Measurements from ENCODE around the gene CD300A.

Gene CD300A

DNA sequence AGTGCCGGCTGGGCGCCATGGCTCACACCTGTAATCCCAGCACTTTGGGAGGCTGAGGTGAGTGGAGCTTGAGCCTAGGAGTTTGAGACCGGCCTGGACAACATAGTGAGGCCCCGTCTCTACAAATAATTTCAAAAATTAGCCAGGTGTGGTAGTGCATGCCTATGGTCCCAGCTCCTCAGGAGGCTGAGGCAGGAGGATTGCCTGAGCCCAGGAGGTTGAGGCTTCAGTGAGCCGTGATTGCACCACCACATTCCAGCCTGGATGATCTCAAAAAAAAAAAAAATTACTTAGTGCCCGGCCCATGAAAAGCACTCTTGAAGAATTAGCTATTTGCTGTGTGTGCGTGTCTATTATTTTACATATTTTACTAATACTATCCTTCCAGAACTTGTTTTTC is 24.9 kb upstream of the CD300A start:
- DNase-seq = no peak

DNA sequence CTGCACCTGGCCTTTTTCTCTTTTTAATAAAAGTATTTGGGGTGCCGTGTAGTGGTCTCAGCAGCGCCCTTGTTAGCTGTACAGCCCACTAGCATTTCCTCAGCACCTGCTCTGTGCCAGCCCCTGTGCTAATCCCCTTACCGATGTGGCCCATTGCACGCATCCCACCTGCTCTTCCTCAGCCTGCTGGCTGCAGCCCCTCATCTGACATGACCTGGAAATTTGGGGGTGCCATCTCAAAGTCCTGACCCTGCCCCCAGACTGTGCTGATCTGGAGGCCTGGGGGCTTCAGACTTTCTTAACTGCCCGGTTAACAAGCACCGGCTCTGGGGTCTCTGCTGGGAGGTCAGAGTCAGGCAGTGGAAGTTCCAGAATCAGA is 24.2 kb upstream of the CD300A start:
- no peak for DNase-seq

DNA sequence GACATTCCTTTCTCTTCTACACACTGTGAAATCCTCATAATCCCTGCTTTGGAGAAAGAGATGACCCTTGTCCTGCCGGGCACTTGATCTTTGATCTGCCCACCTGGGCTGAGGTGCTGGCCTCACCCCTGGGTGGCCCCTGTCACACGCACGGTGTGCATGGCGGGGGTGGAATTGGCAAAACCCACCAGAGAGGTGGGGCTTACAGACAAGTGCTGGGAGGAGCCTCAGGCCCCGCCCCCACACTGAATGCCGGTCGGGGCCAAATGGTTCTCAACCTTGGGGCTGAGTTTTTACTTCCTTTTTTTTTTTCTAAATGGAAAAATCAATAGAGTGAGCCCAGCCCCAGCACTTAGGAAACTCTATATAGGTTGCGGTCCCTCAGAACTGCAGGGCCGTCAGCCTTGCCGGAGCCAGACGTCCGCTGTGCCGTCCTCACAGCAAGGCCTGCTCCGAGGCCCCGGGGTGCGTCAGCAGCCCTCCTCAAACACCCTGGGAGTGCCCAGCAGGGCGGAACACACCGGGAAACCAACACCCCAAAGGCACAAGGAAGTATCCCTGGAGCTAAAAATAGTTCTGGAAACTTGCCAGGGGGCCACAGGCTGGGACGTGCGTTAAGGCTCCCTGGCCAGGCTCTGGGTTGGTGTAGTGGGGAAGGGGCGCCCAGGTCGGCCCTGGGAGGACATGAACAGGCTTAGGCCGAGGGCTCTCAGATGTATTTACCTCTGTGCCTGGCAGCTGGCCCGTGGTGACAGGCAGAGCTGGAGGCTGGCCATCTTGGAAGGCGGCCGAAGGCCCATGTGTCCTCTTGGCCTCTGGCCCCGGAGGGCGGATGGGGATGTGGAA is 23.5 kb upstream of the CD300A start:
- no peak for DNase-seq

DNA sequence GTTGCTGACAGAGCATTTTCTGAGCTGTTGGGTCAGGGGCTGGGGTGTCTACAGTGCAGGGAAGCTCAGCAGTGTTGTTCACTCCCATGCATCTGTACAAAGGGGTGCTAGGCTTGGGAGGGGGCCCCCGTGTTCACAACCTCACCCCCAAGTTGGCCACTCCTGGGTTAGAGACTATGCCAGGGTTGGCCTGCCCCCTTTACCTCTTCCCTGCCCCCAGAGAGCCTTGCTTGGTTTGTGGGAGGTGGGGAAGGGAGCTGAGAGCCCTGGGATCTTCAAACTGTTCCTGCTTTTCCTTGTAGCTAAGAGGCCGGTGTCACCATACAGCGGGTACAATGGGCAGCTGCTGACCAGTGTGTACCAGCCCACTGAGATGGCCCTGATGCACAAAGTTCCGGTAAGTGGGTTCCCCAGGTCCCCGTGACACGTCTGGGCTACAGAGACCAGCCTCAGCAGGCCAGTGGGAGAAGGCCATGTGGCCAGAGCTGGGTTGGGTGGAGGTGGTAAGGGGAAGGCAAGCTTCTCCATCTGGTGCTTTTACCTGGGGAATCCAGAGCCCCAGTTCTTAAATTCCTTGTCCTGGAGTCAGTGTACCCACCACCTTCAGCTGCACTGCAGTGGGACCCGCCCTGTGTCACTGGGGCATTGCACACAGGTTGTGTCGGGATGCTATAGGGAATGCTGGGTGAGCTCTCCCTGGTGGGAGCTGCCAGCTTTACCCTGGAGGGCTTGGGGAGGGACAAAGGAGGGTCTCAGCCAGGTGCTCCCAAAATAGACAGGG is 22.7 kb upstream of the CD300A start:
- no peak for DNase-seq

DNA sequence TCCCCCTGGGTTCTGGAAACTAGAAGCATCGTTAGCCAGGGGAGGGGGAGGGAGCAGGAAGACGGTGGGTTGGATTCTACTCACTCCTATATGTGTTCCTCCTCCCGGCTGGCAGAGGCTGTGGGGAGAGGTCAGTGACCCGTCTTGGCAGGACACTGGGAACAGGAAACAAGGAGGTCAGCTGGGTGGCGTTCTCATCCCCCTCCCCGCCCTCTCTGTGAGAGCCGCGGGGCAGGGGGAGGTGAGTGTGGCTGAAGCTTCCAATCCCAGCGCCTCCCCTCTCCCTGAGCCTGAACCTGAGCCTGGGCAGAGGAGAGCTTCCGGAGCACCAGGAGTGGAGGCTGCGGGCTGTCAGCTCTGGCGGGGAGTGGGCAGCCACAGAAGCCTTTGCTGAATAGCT is 22.0 kb upstream of the CD300A start:
- DNase-seq = no peak

DNA sequence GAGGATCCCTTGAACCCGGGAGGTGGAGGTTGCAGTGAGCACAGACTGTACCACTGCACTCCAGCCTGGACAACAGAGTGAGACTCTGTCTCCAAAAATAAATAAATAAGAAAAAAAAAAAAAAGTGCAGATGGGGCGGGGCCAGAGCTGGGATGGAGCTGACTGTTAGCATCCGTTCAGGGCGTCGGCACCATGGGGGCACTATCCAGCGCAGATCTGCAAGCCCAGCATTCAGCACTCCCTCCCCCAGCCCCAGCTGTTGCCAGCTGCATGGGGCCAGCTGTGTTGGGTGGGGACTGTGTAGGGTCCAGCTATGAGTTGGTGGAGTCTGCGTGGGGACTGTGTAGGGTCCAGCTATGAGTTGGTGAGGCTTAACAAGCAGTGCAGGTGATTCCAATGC is 21.3 kb upstream of the CD300A start:
- no peak for DNase-seq

DNA sequence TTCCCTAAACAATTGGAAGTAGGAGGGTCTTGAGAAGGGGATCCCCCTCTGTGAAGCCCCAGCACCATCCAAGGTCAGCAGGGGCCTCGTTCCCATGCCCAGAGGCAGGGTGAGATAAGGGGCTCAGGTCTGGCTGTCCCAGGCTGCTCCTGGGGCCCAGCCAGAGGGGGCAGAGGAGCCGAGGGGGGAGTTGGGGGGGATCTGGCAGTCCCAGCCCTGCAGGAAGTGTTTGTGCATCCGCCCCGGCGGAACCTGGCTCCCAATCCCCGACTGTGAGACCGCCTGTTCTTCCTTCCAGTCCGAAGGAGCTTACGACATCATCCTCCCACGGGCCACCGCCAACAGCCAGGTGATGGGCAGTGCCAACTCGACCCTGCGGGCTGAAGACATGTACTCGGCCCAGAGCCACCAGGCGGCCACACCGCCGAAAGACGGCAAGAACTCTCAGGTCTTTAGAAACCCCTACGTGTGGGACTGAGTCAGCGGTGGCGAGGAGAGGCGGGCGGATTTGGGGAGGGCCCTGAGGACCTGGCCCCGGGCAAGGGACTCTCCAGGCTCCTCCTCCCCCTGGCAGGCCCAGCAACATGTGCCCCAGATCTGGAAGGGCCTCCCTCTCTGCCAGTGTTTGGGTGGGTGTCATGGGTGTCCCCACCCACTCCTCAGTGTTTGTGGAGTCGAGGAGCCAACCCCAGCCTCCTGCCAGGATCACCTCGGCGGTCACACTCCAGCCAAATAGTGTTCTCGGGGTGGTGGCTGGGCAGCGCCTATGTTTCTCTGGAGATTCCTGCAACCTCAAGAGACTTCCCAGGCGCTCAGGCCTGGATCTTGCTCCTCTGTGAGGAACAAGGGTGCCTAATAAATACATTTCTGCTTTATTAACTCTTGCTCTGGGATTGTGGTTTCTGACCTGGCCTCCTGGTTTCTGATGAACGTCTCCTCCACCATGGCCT is 19.6 kb upstream of the CD300A start:
- no peak for DNase-seq

DNA sequence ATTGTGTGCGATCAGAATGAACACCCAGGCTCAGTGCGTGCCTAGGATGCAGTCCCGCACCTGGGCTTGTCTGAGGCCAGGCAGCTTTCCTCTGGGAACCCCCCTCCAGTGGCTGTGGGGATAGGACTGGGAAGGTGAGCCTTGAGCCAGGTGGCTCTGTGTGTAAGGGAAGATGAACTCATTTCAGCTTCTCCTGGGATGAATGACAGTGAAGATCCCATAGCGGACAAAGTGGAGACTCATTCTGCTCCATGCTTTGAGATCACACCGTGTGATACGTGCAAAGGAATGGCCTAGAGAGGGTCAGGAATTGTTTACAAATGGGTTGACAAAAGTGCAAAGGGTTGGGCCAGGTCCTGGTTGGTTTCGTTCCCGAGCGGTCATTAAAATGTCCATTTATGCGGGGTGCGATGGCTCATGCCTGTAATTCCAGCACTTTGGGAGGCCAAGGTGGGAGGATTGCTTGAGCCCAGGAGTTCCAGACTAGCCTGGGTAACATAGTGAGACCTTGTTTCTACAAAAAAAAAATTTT is 18.7 kb upstream of the CD300A start:
- DNase-seq = no peak

DNA sequence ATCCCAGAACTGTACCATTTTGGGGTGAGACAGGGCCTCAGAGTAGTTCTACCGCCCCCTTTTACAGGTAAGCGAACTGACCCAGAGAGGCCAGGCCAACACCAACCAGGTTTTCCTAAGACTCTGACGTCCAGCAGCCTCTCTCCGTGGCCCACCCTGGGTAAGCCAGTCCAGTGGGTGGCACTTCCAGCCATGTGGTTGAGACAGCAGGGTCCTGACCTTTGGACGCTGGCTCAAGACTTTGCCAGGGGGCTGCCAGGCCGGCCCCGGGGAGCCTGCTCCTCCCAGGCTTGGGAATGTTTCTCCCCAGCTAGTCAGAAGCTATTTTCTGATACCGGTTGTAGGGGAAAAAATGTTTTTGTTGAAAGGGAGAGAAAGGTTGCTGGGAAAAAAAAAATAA is 17.7 kb upstream of the CD300A start:
- no peak for DNase-seq

DNA sequence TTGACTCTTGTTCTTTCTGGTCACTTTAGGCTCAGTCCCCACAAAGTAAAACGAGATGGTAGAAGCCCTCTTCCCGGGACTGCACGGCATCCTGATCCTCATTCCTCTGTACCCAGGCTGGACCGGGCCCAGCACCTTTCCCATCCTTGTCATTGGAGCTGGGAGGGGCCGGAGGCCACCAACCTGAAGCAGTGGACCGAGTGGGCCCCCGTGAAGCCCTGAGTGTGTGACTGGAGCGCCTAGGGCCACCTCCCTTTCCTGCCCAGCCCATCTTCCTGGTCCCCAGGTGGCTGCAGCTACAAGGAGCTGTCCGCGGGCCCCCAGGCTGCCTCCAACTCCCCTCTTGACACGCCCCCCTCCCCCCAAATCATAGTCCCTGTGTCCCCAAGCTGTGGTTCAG is 17.1 kb upstream of the CD300A start:
- no peak for DNase-seq

DNA sequence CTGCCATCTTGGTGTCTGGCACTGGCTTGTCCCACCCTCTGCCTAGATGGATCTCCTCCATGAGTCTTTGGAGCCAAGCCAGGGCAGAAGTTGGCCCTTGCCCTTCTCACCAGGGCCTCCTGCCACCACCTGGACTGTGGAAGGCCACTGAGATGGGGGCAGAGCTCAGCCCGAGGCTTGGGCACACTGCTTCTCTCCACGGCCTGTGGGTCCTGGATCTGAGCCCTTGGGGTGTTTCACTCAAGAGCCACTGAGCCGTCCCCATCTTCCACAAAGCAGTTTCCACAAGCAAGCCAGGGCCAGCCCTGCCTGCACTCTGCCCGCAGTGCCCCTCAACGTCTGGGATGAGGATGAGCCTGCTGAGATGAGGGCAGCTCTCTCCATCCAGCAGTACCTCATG is 16.7 kb upstream of the CD300A start:
- DNase-seq = no peak

DNA sequence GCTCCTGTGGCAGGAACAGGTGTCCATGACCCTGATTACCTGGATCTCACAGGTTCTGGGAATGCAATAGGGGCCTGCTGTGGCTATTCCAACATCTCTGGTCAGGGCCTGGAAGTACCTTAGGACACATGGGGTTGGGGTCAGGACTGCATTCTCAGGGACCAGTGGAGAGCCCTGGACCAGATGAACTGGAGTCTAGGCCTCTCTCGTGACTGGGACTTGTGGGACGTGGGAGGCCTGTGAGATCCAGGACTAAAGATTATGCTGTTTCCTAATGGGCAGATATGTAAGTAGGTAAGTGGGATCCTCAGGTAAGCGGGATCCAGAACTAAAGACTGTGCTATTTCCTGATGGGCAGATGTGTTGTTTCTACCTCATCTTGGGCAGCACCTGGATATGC is 16.2 kb upstream of the CD300A start:
- DNase-seq = no peak

DNA sequence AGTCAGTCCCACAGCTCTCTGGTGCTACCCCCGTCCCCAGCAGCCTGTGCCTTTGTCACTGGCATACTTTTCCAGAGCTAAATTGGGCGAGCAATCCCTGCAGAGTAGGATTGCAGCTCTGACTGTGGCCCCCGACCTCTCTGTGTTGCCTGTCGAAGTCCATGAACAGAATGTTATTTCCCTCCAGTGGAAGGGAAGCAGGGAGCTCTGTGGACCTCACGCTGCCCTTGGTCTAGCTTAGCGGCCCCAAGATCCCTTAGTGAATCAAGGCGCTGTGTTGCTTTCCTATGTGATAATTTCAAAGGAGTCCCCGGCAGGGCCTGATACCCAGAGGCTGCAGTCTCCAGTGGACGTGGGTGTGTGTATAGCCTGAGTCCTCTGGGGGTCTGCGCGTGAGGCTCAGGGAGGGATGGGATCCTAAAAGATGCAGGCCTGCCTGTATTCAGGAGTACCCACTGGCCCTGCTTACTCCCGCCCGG is 15.5 kb upstream of the CD300A start:
- DNase-seq = no peak

DNA sequence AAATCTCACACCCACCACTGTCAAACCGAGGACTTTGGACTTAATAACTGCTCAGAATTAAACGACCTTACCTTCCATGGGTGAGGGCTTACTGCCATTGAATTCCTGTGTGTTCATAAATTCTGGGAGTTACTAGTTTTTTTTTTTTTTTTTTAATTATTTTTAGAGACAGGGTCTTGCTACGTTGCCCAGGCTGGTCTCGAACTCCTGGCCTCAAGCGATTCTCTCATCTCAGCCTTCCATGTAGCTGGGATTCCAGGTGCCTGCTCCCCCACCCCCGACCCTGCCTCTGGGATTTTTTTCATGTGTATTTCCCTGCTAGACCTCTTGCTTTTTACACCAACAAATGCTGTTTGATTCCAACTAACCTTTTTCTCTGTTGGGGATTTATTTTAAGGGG is 14.9 kb upstream of the CD300A start:
- DNase-seq = no peak

DNA sequence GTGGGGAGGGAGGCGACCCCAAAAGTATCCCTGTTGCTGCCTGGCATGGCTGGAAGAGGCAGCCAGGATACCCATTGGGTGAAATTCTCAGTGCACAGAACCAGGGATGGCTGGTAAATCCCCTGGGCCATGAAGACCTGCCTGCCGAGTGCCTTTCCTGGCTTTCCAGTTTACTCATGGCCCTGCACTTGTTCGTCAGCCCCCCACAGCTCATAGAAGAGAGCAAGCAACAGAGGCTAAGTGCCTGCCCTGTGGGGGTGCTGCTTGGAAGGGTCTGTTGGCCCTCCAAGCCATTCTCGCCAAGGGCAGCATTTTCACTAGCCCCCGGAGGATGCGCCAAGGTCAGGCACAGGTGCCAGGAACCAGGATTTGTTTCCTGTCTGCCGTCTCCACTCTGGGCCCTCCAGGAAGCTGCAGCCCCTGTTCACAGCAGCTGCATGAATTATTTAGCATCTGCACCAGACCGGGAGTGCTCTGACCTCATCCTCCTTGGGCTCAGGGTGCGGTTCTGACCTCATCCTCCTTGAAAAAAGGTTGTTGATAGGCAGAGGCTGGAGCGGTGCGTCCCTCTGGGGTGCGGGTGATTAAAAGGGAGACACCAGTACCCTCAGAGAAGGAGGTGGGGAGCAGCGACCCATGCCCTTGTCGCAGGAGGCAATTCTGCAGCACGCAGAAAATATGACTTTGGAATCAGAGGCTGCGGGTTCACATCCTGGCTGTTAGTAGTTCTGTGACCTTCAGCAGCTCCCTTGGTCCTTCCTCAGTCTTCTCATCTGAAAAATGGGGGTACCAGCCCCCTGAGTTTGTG is 14.2 kb upstream of the CD300A start:
- DNase-seq = peak; percentile 52

DNA sequence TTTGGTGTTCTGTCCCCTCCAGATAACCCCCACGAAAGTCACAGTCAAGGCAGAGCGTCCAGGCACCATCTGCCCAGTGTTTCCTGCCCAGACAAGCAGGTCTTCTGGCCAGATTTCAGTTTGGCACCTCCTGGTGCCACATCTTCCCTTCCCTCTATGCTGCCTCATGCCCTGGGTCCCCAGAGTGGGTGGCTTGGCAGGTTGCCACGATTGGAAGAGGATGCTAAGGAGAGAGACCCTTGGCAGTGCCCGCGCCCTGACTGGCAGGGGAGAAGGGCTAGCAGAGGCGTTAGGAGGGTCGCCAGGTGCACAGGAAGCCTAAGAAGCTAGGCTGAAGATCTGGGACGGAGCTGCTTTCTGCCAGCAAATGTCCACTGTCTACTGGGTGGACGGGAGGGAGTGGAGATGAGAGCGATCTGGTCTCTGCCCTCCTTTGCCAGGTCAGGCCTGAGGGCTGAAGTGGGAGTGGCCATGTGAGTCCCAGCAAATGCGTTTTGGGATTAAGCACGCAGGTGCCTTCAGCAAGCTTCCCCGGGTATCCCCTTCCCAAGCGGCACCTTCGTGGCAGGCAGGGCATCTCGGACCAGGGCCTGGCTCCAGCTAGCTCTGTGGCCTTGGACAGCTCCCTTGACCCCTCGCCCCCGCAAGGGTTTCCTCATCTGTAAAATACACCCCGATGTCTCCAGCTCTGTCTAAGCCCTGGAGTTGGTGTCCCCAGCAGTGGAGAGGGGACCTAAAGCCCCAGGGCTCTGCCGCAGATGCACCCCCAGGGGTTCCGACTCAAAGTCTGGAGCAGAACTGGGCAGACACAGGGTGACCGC is 13.4 kb upstream of the CD300A start:
- DNase-seq = peak; percentile 24

DNA sequence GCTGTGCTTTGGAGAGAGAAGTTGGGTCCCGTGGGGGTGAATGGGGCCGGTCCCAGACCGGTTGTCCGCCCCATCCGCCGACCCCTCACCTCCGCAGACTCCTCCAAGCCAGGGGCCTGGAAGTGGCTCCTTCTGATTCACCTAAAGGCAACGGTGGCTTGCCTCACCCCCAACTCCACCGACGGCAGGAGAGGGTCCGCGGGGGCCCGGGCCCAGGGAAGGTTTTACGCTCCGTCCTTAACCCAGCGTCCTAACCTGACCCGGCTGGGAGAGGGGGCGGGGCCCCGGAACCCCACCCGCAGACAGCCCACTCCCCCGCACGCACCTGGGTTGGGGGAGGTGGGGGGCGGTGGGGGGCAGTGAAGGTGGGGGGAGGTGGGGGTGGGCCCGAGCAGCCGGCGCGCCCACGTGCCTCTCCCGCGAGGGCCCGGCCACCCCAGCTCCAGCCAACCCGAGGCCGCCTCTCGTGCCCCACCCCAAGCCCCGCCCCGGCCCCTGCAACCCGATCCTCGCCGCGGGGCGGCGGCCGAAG is 12.7 kb upstream of the CD300A start:
- no peak for DNase-seq

DNA sequence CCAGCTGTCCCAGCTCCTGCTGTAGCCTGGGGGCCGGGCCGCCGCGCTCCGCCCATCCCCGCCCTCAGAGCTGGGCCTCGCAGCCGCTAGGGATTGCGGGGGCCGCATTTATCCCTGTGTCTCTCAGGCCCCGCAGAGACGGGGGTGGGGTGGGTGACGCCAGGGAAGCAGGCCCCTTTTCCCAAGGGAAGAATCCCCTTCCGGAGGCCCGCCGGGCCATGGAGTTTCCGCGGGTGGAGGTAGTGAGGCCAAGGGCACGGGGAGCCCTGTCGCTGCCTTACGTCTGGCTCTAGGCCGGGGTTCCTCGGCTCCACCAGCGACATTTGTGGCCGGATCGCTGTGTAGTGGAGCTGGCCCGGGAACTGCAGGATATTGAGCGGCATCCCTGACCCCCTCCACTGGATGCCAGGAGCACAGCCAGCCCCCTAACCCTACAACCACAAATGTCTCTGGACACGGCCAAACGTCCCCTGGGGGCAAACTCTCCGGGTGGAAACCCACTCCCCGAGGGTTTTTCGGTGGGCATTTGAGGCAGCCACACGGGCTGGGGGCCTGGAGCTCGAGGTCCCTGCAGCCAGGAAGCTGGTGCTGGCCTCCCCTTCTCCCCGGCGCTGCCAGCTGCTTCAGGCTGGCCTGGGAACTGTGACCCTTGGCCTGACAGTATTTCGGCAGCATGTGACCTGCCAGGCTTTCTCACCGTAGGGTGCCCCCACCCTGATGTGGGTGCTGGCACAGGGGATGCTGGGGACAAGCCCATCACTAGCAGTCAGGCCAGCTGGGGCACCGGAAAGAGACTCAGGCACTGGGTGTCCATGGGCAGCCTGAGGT is 12.0 kb upstream of the CD300A start:
- peak; percentile 92 for DNase-seq

DNA sequence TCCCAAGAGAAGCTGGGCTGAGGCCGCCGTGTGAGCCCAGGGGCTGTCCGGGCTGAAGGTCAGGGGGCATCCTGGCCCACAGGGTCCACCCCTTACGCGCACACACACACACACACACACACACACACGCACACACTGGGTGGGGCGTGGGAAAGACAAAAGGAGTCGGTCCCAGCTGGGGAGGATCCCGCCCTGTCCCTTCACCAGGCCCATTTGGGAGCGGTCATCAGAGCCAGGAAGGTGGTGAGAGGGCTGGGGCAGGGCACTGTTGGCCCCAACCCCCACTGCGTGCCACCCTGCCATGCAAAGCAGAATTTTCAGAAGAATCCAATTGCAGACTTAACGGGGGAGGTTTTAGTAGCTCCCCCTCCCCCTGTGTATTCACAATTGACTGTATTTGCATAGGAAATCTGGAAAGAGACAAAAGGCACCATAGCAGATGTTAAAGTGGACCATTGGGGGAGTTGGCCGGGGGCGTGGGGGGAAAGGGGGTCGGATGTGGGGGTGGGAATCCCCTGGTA is 11.3 kb upstream of the CD300A start:
- DNase-seq = no peak

DNA sequence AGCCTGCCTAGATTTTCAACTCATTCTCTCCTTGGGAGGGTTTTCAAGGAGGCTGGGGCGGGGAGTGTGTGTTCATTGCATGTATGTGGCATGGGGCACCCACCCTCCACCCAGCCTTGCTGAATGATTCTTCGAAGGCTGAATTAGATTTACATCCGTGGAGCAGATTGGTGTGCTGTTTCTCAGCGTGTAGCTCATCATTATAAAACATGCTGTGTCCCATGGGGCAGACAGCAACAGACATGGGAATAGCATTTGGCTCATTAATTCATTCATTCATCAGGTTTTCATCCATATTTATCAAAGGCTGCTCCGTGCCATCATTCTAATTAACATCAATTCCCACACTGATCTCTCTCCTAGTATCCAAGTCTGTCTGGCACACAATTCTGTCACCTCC is 10.6 kb upstream of the CD300A start:
- peak; percentile 41 for DNase-seq
